NCI-H2029 (cell line): ENCODE measurements around the gene IL12B.
"Not testable (repeated sequence)": the region's sequence is repeated elsewhere in the genome, so short reads cannot be mapped to it uniquely, and the experiment has no call there.

Experiments used
- DNase-seq: peaks from one replicate; lab custom pipeline; 2025; lab: John Stamatoyannopoulos, UW

The IL12B gene

DNA sequence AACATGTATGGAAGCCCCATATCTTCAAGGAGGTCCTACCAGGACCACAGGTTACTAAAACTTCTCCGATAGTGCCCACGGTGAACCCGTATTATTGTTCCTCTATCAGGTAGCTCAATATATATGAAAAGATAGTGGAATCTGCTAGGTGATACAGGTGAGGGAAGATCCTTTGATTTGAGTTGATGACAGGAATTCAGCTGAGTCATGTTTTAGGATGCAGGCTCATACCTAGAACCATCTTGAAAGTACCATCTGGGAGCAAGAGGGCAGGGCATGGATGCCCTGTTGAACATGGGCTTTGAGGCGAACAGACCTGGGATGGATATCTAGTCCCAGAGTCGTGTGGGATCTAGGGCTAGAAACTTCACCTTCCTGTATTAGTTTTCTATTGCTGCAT is 35.4 kb downstream of the IL12B start:
- no peak for DNase-seq

GRCh38 chr5:159290741-159291140 is 39.5 kb downstream of the IL12B start:
- no peak for DNase-seq

DNA sequence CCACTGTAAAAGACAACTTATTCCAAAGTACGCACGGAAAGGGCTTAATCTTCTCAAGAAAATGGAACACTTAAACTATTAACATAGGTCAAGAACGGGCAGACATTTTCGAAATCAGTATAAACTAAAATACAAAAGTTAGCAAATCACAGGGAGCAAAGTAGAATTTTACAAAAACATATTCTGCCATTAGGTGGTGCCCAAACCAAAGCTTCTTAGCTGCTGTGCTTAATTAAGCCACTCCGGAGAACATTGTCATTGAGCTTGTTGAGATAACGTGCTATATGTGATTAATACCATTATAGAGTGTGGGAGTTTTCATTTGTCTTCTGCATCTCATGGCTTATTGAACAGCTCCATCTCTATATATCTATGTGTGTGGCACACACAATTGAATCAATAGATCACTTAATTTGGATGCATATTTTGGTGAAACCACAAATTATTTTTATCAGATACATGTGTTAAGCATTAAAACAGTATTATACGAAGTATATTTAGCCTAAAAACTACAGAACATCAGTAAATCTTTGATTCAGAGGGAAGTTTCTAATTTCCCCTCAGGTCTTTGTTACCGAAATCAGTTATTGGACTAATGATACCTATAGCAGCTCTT is 43.8 kb downstream of the IL12B start:
- DNase-seq, result no peak

- no peak for DNase-seq
These were observed 55.6 kb downstream of the IL12B start for GRCh38 chr5:159274676-159275075.

- no peak for DNase-seq
These were observed 56.4 kb downstream of the IL12B start for GRCh38 chr5:159273923-159274322.

GRCh38 chr5:159269723-159270122 is 60.6 kb downstream of the IL12B start:
- DNase-seq, result no peak

DNA sequence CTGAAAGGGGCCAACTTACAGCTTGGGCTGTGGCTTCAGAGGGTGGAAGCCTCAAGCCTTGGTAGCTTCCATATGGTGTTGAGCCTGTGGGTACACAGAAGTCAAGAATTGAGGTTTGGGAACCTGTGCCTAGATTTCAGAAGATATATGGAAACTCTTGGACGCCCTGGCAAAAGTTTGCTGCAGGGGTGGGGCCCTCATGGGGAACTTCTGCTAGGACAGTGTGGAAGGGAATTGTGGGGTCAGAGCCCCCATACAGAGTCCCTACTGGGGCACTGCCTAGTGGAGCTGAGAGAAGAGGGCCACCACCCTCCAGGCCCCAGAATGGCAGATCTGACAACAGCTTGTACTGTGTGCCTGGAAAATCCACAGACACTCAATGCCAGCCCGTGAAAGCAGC is 63.5 kb downstream of the IL12B start:
- DNase-seq, result not testable (repeated sequence)
